Measurements from ENCODE around the gene MYO5B. TPM values are rescaled to one million over a fixed set of nuclear protein-coding genes. Genes with fewer than 3 reads are reported as not detected.

Gene MYO5B
- polyA plus RNA-seq, 2 of the 4 experiments (the other 2 are of a cell fraction), result 6.4 to 18.4 TPM

DNA sequence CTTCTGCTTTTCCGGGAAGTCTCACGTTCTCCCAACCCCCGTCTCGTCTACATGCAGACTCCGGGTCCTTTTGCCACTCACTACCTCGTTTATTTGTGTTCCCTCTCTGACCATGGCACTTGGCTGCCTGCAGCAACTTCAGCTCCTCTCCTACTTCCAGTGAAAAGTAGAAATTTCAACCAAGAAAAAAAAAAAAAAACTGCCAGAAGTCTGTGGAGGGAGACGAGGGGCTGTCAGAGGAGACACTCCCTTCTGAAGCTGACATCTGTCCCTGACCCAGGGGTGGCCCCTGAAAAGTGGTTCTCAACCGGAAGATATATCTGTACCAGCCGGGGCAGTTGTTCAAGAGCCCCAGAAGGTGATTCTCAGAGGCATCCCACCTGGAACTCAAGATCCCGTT lies 742 bp upstream of the MYO5B start:
- POLR2A ChIA-PET, result no interaction called here
- 19% methylated on average over 10 of the region's 10 CpGs for WGBS (ENCODE audit: missing lambda C conversion rate)

DNA sequence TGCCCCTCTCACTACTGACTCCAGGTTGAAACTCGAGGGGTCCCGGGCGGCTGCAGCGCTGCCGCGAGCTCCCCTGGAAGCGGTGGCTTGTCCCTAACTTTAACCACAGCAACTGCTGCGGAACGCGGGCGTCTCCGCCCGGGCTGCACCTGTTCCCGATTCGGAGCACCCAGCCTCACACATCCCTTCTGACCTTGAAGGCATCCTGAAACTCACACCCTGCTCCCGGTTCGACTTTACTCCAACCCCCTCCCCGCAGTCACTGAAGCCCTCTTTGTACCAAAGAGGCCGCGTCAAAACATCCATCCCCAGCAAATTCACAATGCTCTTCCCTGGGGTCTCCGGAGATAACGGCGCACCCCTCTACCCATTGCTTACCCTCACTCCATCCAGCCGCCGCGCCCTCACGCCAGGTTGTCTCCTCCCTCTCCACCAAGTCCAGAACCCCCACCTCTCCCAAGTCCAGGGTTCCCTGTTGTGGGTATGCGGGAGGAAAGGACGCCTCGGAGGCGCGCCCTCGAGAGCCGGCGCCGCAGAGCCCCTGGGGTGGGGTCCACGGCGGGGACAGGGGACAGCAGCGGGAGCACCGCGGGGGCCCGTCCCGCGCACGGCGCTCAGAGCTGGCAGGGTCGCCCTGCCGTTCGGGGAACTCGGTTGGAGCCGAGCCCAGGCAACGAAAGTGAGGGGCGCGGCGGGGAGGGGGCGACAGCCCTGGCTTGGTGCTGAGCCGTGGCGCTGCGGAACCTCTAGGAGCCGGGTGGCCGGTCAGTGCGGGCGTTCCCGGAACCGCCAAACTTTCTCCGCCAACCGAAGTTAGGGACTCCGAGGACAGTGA lies 934 bp downstream of the MYO5B start:
- H3K4me2 ChIP-seq, result peak overlapping the region; percentile 92
- 16% methylated on average over 18 of the region's 68 CpGs for WGBS (ENCODE audit: missing lambda C conversion rate)
- TF ChIP-seq, protein P1, sequence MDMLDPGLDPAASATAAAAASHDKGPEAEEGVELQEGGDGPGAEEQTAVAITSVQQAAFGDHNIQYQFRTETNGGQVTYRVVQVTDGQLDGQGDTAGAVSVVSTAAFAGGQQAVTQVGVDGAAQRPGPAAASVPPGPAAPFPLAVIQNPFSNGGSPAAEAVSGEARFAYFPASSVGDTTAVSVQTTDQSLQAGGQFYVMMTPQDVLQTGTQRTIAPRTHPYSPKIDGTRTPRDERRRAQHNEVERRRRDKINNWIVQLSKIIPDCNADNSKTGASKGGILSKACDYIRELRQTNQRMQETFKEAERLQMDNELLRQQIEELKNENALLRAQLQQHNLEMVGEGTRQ (IDR thresholded peaks at IDR 0.05), result no peak
- no peak for TF ChIP-seq ZNF302 (CRISPR knock-in tag; IDR thresholded peaks at IDR 0.05)
- no peak for TF ChIP-seq NFE2L2 (conservative IDR thresholded peaks at IDR 0.05; ENCODE audit: low read length)
- TF ChIP-seq, protein P2, sequence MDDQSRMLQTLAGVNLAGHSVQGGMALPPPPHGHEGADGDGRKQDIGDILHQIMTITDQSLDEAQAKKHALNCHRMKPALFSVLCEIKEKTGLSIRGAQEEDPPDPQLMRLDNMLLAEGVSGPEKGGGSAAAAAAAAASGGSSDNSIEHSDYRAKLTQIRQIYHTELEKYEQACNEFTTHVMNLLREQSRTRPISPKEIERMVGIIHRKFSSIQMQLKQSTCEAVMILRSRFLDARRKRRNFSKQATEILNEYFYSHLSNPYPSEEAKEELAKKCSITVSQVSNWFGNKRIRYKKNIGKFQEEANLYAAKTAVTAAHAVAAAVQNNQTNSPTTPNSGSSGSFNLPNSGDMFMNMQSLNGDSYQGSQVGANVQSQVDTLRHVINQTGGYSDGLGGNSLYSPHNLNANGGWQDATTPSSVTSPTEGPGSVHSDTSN (IDR thresholded peaks at IDR 0.05), result no peak
- TF ChIP-seq MAFK (IDR thresholded peaks at IDR 0.05; ENCODE audit: partially characterized antibody), result no peak
- TF ChIP-seq RARB (CRISPR knock-in tag; IDR thresholded peaks at IDR 0.05), result no peak
- TF ChIP-seq JUNB (IDR thresholded peaks at IDR 0.05), result no peak
- no peak for TF ChIP-seq TP53 (CRISPR knock-in tag; IDR thresholded peaks at IDR 0.05)
- no peak for TF ChIP-seq RFX5 (IDR thresholded peaks at IDR 0.05)
- no peak for TF ChIP-seq CHD2 (IDR thresholded peaks at IDR 0.05; ENCODE audit: low read length, partially characterized antibody)
- TF ChIP-seq, protein P3, sequence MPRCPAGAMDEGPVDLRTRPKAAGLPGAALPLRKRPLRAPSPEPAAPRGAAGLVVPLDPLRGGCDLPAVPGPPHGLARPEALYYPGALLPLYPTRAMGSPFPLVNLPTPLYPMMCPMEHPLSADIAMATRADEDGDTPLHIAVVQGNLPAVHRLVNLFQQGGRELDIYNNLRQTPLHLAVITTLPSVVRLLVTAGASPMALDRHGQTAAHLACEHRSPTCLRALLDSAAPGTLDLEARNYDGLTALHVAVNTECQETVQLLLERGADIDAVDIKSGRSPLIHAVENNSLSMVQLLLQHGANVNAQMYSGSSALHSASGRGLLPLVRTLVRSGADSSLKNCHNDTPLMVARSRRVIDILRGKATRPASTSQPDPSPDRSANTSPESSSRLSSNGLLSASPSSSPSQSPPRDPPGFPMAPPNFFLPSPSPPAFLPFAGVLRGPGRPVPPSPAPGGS (IDR thresholded peaks at IDR 0.05), result no peak
- TF ChIP-seq CEBPB (IDR thresholded peaks at IDR 0.05), result no peak
- H3K27ac ChIP-seq, result peak overlapping the region in 1 of 2 experiments; percentile 67; a peak in 3 of 6 replicates
- H3K9me3 ChIP-seq, result no peaks in the 10 kb centered on the region
- H3K4me3 ChIP-seq, result peak overlapping the region; percentile 55
- ATAC-seq, result peak in 1 of 2 experiments; percentile 48; a peak in 3 of 6 replicates
- no peak for FAIRE-seq
- ChIA-PET CTCF (interaction anchor here (0.7 to 2.3 kb wide), 13 partner anchors 10 to 203 kb away, joined by 3 to 14 read pairs (median 3); partner anchors contain the start of gene CFAP53), POLR2A (no interaction called here)
- DNase-seq (ENCODE audit: low read depth in 1 of 2, low spot score in 1 of 2), result no peak
- no peaks in the 10 kb centered on the region for H3K4me1 ChIP-seq

More for the DNA sequence above, 742 bp upstream of the MYO5B start:
- CTCF ChIA-PET, result interaction anchor here (0.6 to 2.3 kb wide), 7 partner anchors 9 to 251 kb away, joined by 3 to 14 read pairs (median 5); no protein-coding TSS in a partner anchor
- FAIRE-seq (no peak), ATAC-seq (no peak), DNase-seq (ENCODE audit: low read depth in 1 of 2, low spot score in 1 of 2) (no peak)
- TF ChIP-seq, protein P4, sequence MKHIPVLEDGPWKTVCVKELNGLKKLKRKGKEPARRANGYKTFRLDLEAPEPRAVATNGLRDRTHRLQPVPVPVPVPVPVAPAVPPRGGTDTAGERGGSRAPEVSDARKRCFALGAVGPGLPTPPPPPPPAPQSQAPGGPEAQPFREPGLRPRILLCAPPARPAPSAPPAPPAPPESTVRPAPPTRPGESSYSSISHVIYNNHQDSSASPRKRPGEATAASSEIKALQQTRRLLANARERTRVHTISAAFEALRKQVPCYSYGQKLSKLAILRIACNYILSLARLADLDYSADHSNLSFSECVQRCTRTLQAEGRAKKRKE (CRISPR knock-in tag; IDR thresholded peaks at IDR 0.05; ENCODE audit: low read depth), result no peak
- TF ChIP-seq RAD21 (conservative IDR thresholded peaks at IDR 0.05 in 1 of 2, IDR thresholded peaks at IDR 0.05 in 1 of 2), result no peak
- TF ChIP-seq ZNF302 (CRISPR knock-in tag; IDR thresholded peaks at IDR 0.05), result no peak
- TF ChIP-seq MAFK (IDR thresholded peaks at IDR 0.05; ENCODE audit: partially characterized antibody), result no peak
- TF ChIP-seq MAZ (IDR thresholded peaks at IDR 0.05; ENCODE audit: borderline replicate concordance, low read depth, low read length), result no peak
- TF ChIP-seq, protein P5, sequence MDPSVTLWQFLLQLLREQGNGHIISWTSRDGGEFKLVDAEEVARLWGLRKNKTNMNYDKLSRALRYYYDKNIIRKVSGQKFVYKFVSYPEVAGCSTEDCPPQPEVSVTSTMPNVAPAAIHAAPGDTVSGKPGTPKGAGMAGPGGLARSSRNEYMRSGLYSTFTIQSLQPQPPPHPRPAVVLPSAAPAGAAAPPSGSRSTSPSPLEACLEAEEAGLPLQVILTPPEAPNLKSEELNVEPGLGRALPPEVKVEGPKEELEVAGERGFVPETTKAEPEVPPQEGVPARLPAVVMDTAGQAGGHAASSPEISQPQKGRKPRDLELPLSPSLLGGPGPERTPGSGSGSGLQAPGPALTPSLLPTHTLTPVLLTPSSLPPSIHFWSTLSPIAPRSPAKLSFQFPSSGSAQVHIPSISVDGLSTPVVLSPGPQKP (IDR thresholded peaks at IDR 0.05; ENCODE audit: low read depth, low read length), result no peak
- no peak for TF ChIP-seq CBX2 (IDR thresholded peaks at IDR 0.05; ENCODE audit: borderline replicate concordance, low read depth)
- no peak for TF ChIP-seq SREBF2 (IDR thresholded peaks at IDR 0.05)
- TF ChIP-seq ZC3H11A (IDR thresholded peaks at IDR 0.05), result no peak
- no peak for TF ChIP-seq TFCP2L1 (CRISPR knock-in tag; IDR thresholded peaks at IDR 0.05)
- TF ChIP-seq POLR2A (IDR thresholded peaks at IDR 0.05; ENCODE audit: low read length), result no peak
- TF ChIP-seq ZFP36 (IDR thresholded peaks at IDR 0.05; ENCODE audit: borderline replicate concordance, partially characterized antibody), result no peak
- TF ChIP-seq FOSB (CRISPR knock-in tag; IDR thresholded peaks at IDR 0.05), result no peak
- TF ChIP-seq, protein P6, sequence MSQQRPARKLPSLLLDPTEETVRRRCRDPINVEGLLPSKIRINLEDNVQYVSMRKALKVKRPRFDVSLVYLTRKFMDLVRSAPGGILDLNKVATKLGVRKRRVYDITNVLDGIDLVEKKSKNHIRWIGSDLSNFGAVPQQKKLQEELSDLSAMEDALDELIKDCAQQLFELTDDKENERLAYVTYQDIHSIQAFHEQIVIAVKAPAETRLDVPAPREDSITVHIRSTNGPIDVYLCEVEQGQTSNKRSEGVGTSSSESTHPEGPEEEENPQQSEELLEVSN (IDR thresholded peaks at IDR 0.05; ENCODE audit: borderline replicate concordance, low read depth), result no peak
- no peak for TF ChIP-seq CBX8 (IDR thresholded peaks at IDR 0.05)
- TF ChIP-seq HOXA7 (CRISPR knock-in tag; IDR thresholded peaks at IDR 0.05), result no peak
- no peak for TF ChIP-seq RFX5 (IDR thresholded peaks at IDR 0.05)
- no peak for TF ChIP-seq EP300 (IDR thresholded peaks at IDR 0.05)
- TF ChIP-seq NFE2L2 (conservative IDR thresholded peaks at IDR 0.05; ENCODE audit: low read length), result no peak
- TF ChIP-seq FOSL2 (IDR thresholded peaks at IDR 0.05), result no peak
- no peak for TF ChIP-seq FOSL2 (CRISPR knock-in tag; IDR thresholded peaks at IDR 0.05)
- H3K4me1 ChIP-seq, result no peaks in the 10 kb centered on the region
- no peaks in the 10 kb centered on the region for H3K9me3 ChIP-seq
- peak overlapping the region; percentile 92; the same call in 2 of the 3 replicates for H3K4me2 ChIP-seq
- H3K27ac ChIP-seq, result no peak overlapping the region
- H3K4me3 ChIP-seq, result no peak overlapping the region; the same call in 2 of the 3 replicates

All from A549 (cell line).